MCF 10A (cell line): ENCODE measurements around the gene ADAMTS18. TPM values are rescaled to one million over a fixed set of nuclear protein-coding genes. Genes with fewer than 3 reads are reported as not detected.

Source experiments
- BruUV-seq: library from RNA; stranded (reverse); fragments of 400-500 nt; replicated peaks from 2 replicates; lab custom pipeline; 2021; lab: Mats Ljungman, UMichigan
- CTCF ChIA-PET: fragments of 300-600 bp; sonication (Branson Sonifier 250); formaldehyde crosslinking; extraction: SDS; loops from one replicate; lab custom pipeline; 2021; ENCODE audit warnings: antibody characterized with exemption, inconsistent platforms; lab: Yijun Ruan, JAX
- POLR2A ChIA-PET: fragments of 300-600, 350-650 bp; sonication (Branson Sonifier 250); formaldehyde crosslinking; extraction: SDS; loops from one replicate; lab custom pipeline; 2020; ENCODE audit warnings: antibody characterized with exemption, inconsistent platforms; lab: Yijun Ruan, JAX
- DNase-seq: peaks from one replicate; pipeline ENCODE4 v3.0.0-alpha.2; 2018; ENCODE audit not compliant: unreplicated experiment
- H3K27ac Mint-ChIP-seq: one replicate; pipeline ENCODE4 v1.8.0; 2022; ENCODE audit warnings: mild to moderate bottlenecking, low read depth, mixed read lengths; ENCODE audit not compliant: unreplicated experiment
- H3K27me3 Mint-ChIP-seq: one replicate; pipeline ENCODE4 v1.8.0; 2022; ENCODE audit warnings: mixed read lengths; ENCODE audit not compliant: insufficient read depth, unreplicated experiment
- H3K36me3 Mint-ChIP-seq: one replicate; pipeline ENCODE4 v1.8.0; 2022; ENCODE audit warnings: mild to moderate bottlenecking, moderate library complexity, mixed read lengths; ENCODE audit not compliant: insufficient read depth, unreplicated experiment
- H3K4me1 Mint-ChIP-seq: one replicate; pipeline ENCODE4 v1.8.0; 2022; ENCODE audit warnings: mixed read lengths; ENCODE audit not compliant: insufficient read depth, unreplicated experiment
- H3K4me3 Mint-ChIP-seq: one replicate; pipeline ENCODE4 v1.8.0; 2022; ENCODE audit warnings: mild to moderate bottlenecking, moderate library complexity, mixed read lengths; ENCODE audit not compliant: unreplicated experiment
- H3K9me3 Mint-ChIP-seq: one replicate; pipeline ENCODE4 v1.8.0; 2022; ENCODE audit warnings: mixed read lengths; ENCODE audit not compliant: unreplicated experiment
- CTCF ChIP-seq: fragments of 200-600 bp; IDR thresholded peaks from one replicate; pipeline ENCODE4 v1.8.0; 2022; ENCODE audit warnings: antibody characterized with exemption, mild to moderate bottlenecking; ENCODE audit not compliant: unreplicated experiment
- intact Hi-C: fragments of 100-400 bp; cut with micrococcal nuclease; formaldehyde crosslinking; loops from 2 replicates; pipeline ENCODE4 v1.14.1; 2022
- total RNA-seq: library from RNA; stranded (reverse); gene quantifications from 2 replicates; pipeline ENCODE4 v1.2.3, GENCODE V29; 2022

The ADAMTS18 gene
- total RNA-seq, 1 experiment from 2014 or later, result not detected

- no peak overlapping the region for H3K4me3 Mint-ChIP-seq
- no peaks in the 10 kb centered on the region for H3K4me1 Mint-ChIP-seq
- no peaks in the 10 kb centered on the region for H3K36me3 Mint-ChIP-seq
- BruUV-seq, result no TSS peak
- intact Hi-C loops, result no loop called here
- no peak overlapping the region for H3K27ac Mint-ChIP-seq
- ChIA-PET CTCF (interaction anchor here (0.5 to 0.9 kb wide), 2 partner anchors 9 to 43 kb away, joined by 3 to 4 read pairs; no protein-coding TSS in a partner anchor), POLR2A (no interaction called here)
- no peak for DNase-seq
- peaks cover 23% of the 10 kb centered on the region for H3K27me3 Mint-ChIP-seq
- H3K9me3 Mint-ChIP-seq, result no peaks in the 10 kb centered on the region
- TF ChIP-seq CTCF, result no peak
Observed at GRCh38 chr16:77383606-77384187, 51.1 kb downstream of the ADAMTS18 start.

DNA sequence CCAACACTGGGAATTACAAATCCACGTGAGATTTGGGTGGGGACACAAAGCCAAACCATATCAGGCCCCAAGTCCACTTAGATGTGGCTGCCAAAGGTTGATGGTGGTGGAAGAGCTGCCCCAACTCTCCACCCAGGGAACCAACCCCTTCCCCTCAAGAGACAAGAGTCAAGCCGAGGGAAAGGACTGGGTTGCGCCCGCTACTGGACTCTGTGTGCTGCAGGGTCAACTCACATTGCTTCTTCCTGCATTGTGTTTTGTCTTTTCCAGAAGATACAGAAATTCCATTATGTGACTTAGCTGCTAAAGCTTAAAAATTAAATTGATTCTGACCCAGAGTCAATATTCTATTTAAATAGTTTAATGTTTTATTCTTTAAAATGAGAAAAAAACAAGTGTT is 58.5 kb downstream of the ADAMTS18 start:
- POLR2A ChIA-PET, result no interaction called here
- H3K4me3 Mint-ChIP-seq, result no peak overlapping the region
- no TSS peak for BruUV-seq
- H3K36me3 Mint-ChIP-seq, result no peaks in the 10 kb centered on the region
- H3K9me3 Mint-ChIP-seq, result peaks cover 2% of the 10 kb centered on the region
- H3K27me3 Mint-ChIP-seq, result peaks cover 20% of the 10 kb centered on the region
- CTCF ChIA-PET, result interaction anchor here (0.6 to 1.3 kb wide), 6 partner anchors 11 to 259 kb away, joined by 3 to 5 read pairs (median 3); no protein-coding TSS in a partner anchor
- H3K27ac Mint-ChIP-seq, result no peak overlapping the region
- no peak for TF ChIP-seq CTCF
- intact Hi-C loops, result loop anchor here (1.0 kb wide), 1 partner anchor 140 kb away; no protein-coding TSS in a partner anchor
- peak; percentile 47 for DNase-seq
- H3K4me1 Mint-ChIP-seq, result no peaks in the 10 kb centered on the region

GRCh38 chr16:77375396-77375795 is 59.4 kb downstream of the ADAMTS18 start:
- Mint-ChIP-seq H3K9me3 (peaks cover 9% of the 10 kb centered on the region), H3K36me3 (no peaks in the 10 kb centered on the region), H3K27ac (no peak overlapping the region), H3K4me1 (no peaks in the 10 kb centered on the region), H3K27me3 (peaks cover 29% of the 10 kb centered on the region), H3K4me3 (no peak overlapping the region)
- ChIA-PET POLR2A (no interaction called here), CTCF (interaction anchor here (0.6 kb wide), 1 partner anchor 260 kb away, joined by 5 read pairs; no protein-coding TSS in a partner anchor)
- TF ChIP-seq CTCF, result no peak
- intact Hi-C loops, result no loop called here
- BruUV-seq, result no TSS peak
- no peak for DNase-seq

GRCh38 chr16:77374384-77374783 is 60.5 kb downstream of the ADAMTS18 start:
- TF ChIP-seq CTCF, result no peak
- intact Hi-C loops, result no loop called here
- peaks cover 9% of the 10 kb centered on the region for H3K9me3 Mint-ChIP-seq
- no peak overlapping the region for H3K27ac Mint-ChIP-seq
- no peaks in the 10 kb centered on the region for H3K36me3 Mint-ChIP-seq
- BruUV-seq, result no TSS peak
- no peak overlapping the region for H3K4me3 Mint-ChIP-seq
- POLR2A ChIA-PET, result no interaction called here
- H3K27me3 Mint-ChIP-seq, result peaks cover 32% of the 10 kb centered on the region
- CTCF ChIA-PET, result interaction anchor here (0.6 kb wide), 1 partner anchor 135 kb away, joined by 3 read pairs; no protein-coding TSS in a partner anchor
- DNase-seq, result no peak
- no peaks in the 10 kb centered on the region for H3K4me1 Mint-ChIP-seq
